HCEC 1CT (cell line): Measurements from ENCODE around the gene FXYD2.
"Not testable (repeated sequence)": the region's sequence is repeated elsewhere in the genome, so short reads cannot be mapped to it uniquely, and the experiment has no call there.

Source experiments
- DNase-seq: peaks from one replicate; pipeline ENCODE4 v3.0.0-alpha.2; 2017

Gene FXYD2

GRCh38 chr11:117824571-117825537 lies at the start of gene FXYD2:
TSS of gene FXYD2 (minus strand) at chr11:117824744. CDS start at chr11:117824678, 66 bp downstream.
- DNase-seq: no peak

GRCh38 chr11:117873828-117874125 lies 49.2 kb upstream of the FXYD2 start:
- no peak for DNase-seq

GRCh38 chr11:117872975-117873827 lies 48.7 kb upstream of the FXYD2 start:
- no peak for DNase-seq

- no peak for DNase-seq
These were observed 47.9 kb upstream of the FXYD2 start for GRCh38 chr11:117872420-117872961.

- no peak for DNase-seq
These were observed 47.2 kb upstream of the FXYD2 start for GRCh38 chr11:117871784-117872183.

- no peak for DNase-seq
These were observed 46.6 kb upstream of the FXYD2 start for GRCh38 chr11:117871160-117871559.

- DNase-seq: no peak
These were observed 45.8 kb upstream of the FXYD2 start for GRCh38 chr11:117870103-117870952.

- no peak for DNase-seq
These were observed 45.1 kb upstream of the FXYD2 start for GRCh38 chr11:117869604-117870003.

- no peak for DNase-seq
These were observed 44.4 kb upstream of the FXYD2 start for GRCh38 chr11:117868815-117869561.

- DNase-seq: no peak
These were observed 43.5 kb upstream of the FXYD2 start for GRCh38 chr11:117868088-117868487.

GRCh38 chr11:117866526-117866925 lies 42.0 kb upstream of the FXYD2 start:
- DNase-seq: no peak

- not testable (repeated sequence) for DNase-seq
These were observed 41.0 kb upstream of the FXYD2 start for GRCh38 chr11:117865546-117865945.

GRCh38 chr11:117863383-117863782 lies 38.8 kb upstream of the FXYD2 start:
- DNase-seq: no peak

GRCh38 chr11:117862753-117863152 lies 38.2 kb upstream of the FXYD2 start:
- no peak for DNase-seq

GRCh38 chr11:117862019-117862725 lies 37.6 kb upstream of the FXYD2 start:
- DNase-seq: no peak

GRCh38 chr11:117861151-117862018 lies 36.8 kb upstream of the FXYD2 start:
- DNase-seq: no peak

GRCh38 chr11:117860139-117860538 lies 35.6 kb upstream of the FXYD2 start:
- DNase-seq: no peak

GRCh38 chr11:117859488-117860112 lies 35.1 kb upstream of the FXYD2 start:
- DNase-seq: no peak

GRCh38 chr11:117859061-117859460 lies 34.5 kb upstream of the FXYD2 start:
- no peak for DNase-seq
